BE2C (cell line): ENCODE results near the gene RNF220.

Experiments
- DNase-seq: peaks from one replicate; pipeline ENCODE4 v3.0.0-alpha.2; 2020
- H3K27me3 ChIP-seq: fragments of 250-450 bp; sonication (Bioruptor Pico); 2 replicates; pipeline ENCODE4 v1.5.1; 2020; ENCODE audit warnings: mild to moderate bottlenecking
- H3K36me3 ChIP-seq: fragments of 250-450 bp; sonication (Bioruptor Pico); 2 replicates; pipeline ENCODE4 v1.5.1; 2020; ENCODE audit warnings: mild to moderate bottlenecking
- H3K4me1 ChIP-seq: fragments of 250-450 bp; sonication (Bioruptor Pico); 2 replicates; pipeline ENCODE4 v1.5.1; 2020
- H3K4me3 ChIP-seq: 2 replicates; pipeline ENCODE4 v1.5.1; 2011; ENCODE audit warnings: low read depth, low read length
- H3K9me3 ChIP-seq: fragments of 250-450 bp; sonication (Bioruptor Pico); 2 replicates; pipeline ENCODE4 v1.5.1; 2020
- CTCF ChIP-seq: IDR thresholded peaks from 2 replicates; pipeline ENCODE4 v1.5.1; 2012; ENCODE audit warnings: mild to moderate bottlenecking, low read depth, low read length

Gene RNF220

GRCh38 chr1:44647896-44648295 is 242.8 kb downstream of the RNF220 start:
- no peak for DNase-seq
- H3K4me1 ChIP-seq = no peaks in the 10 kb centered on the region
- no peak for TF ChIP-seq CTCF
- no peaks in the 10 kb centered on the region for H3K27me3 ChIP-seq
- H3K36me3 ChIP-seq = peaks cover 7% of the 10 kb centered on the region; the same call in 1 of the 2 replicates
- H3K9me3 ChIP-seq = no peaks in the 10 kb centered on the region
- no peak overlapping the region for H3K4me3 ChIP-seq

GRCh38 chr1:44648529-44649250 is 243.6 kb downstream of the RNF220 start:
- DNase-seq = no peak
- TF ChIP-seq CTCF = no peak
- Histone ChIP-seq H3K4me3 (no peak overlapping the region), H3K4me1 (no peaks in the 10 kb centered on the region), H3K27me3 (no peaks in the 10 kb centered on the region), H3K9me3 (no peaks in the 10 kb centered on the region), H3K36me3 (peaks cover 7% of the 10 kb centered on the region; the same call in 1 of the 2 replicates)

- no peak for DNase-seq
- H3K4me3 ChIP-seq = no peak overlapping the region
- TF ChIP-seq CTCF = no peak
- H3K4me1 ChIP-seq = no peaks in the 10 kb centered on the region
- H3K36me3 ChIP-seq = peaks cover 6% of the 10 kb centered on the region; the same call in 1 of the 2 replicates
- H3K27me3 ChIP-seq = no peaks in the 10 kb centered on the region
- H3K9me3 ChIP-seq = no peaks in the 10 kb centered on the region
These were observed 244.7 kb downstream of the RNF220 start for GRCh38 chr1:44649788-44650158.

GRCh38 chr1:44650159-44650831 is 245.2 kb downstream of the RNF220 start:
- no peak overlapping the region for H3K4me3 ChIP-seq
- peaks cover 3% of the 10 kb centered on the region; the same call in 1 of the 2 replicates for H3K36me3 ChIP-seq
- H3K4me1 ChIP-seq = no peaks in the 10 kb centered on the region
- TF ChIP-seq CTCF = no peak
- no peaks in the 10 kb centered on the region for H3K27me3 ChIP-seq
- DNase-seq = no peak
- no peaks in the 10 kb centered on the region for H3K9me3 ChIP-seq

- H3K27me3 ChIP-seq = no peaks in the 10 kb centered on the region
- no peaks in the 10 kb centered on the region for H3K9me3 ChIP-seq
- H3K4me3 ChIP-seq = no peak overlapping the region
- TF ChIP-seq CTCF = no peak
- DNase-seq = no peak
- H3K4me1 ChIP-seq = no peaks in the 10 kb centered on the region
- H3K36me3 ChIP-seq = peaks cover 3% of the 10 kb centered on the region; the same call in 1 of the 2 replicates
These were observed 246.0 kb downstream of the RNF220 start for GRCh38 chr1:44651069-44651468.
